ENCODE measurements around the gene PLEKHG4B.

- TF ChIP-seq TAF1 (IDR thresholded peaks at IDR 0.05; ENCODE audit: low read depth, low read length) (no peak), POLR2AphosphoS5 (IDR thresholded peaks at IDR 0.05; ENCODE audit: low read depth, low read length) (no peak)
Measured at GRCh38 chr5:194102-194501, 102.1 kb downstream of the PLEKHG4B start.
